Bronchial epithelial cell (primary cell): Measurements from ENCODE around the gene SNX4. TPM values are rescaled to one million over a fixed set of nuclear protein-coding genes. Genes with fewer than 3 reads are reported as not detected.
"Not testable (repeated sequence)": the region's sequence is repeated elsewhere in the genome, so short reads cannot be mapped to it uniquely, and the experiment has no call there.

ENCODE experiments used
- DNase-seq: peaks from one replicate; pipeline ENCODE4 v3.0.0-alpha.2; 2010; ENCODE audit warnings: low read depth
- FAIRE-seq: peaks from 2 replicates; lab custom pipeline; 2011; peaks lifted over from hg19 to GRCh38; lab: Jason Lieb, UNC
- H3K27me3 ChIP-seq: 2 replicates; pipeline ENCODE4 v1.5.1; 2011; ENCODE audit warnings: low read length; ENCODE audit not compliant: control insufficient read depth, insufficient read depth
- H3K36me3 ChIP-seq: 2 replicates; pipeline ENCODE4 v1.5.1; 2011; ENCODE audit warnings: low read length; ENCODE audit not compliant: control insufficient read depth, insufficient read depth
- H3K4me3 ChIP-seq: 2 replicates; pipeline ENCODE4 v1.5.1; 2011; ENCODE audit warnings: mild to moderate bottlenecking, low read depth, low read length, control low read depth
- CTCF ChIP-seq: IDR thresholded peaks from 2 replicates; pipeline ENCODE4 v1.5.1; 2011; ENCODE audit warnings: mild to moderate bottlenecking, moderate library complexity, low read length, control low read depth, inconsistent platforms; ENCODE audit not compliant: insufficient read depth, severe bottlenecking
- total RNA-seq: library from RNA; depleted of rRNA; stranded (reverse); fragments of >200 nt; gene quantifications from 2 replicates; pipeline ENCODE4 v1.2.1, GENCODE V29; 2014

SNX4 gene
- total RNA-seq, 1 donor from 2014 or later: 21.9 TPM

GRCh38 chr3:125498630-125499029, 21.4 kb downstream of the SNX4 start:
- Histone ChIP-seq H3K4me3 (no peak overlapping the region), H3K27me3 (no peaks in the 10 kb centered on the region), H3K36me3 (peaks cover 5% of the 10 kb centered on the region)
- FAIRE-seq (no peak), DNase-seq (no peak)
- TF ChIP-seq CTCF: no peak

GRCh38 chr3:125496701-125497100, 23.3 kb downstream of the SNX4 start:
- Histone ChIP-seq H3K27me3 (no peaks in the 10 kb centered on the region), H3K36me3 (peaks cover 5% of the 10 kb centered on the region), H3K4me3 (no peak overlapping the region)
- no peak for TF ChIP-seq CTCF
- FAIRE-seq (no peak), DNase-seq (no peak)

GRCh38 chr3:125482406-125482805, 37.6 kb downstream of the SNX4 start:
- no peak for TF ChIP-seq CTCF

GRCh38 chr3:125481786-125482185, 38.2 kb downstream of the SNX4 start:
- TF ChIP-seq CTCF: no peak
- Histone ChIP-seq H3K27me3 (no peaks in the 10 kb centered on the region), H3K36me3 (no peaks in the 10 kb centered on the region), H3K4me3 (no peak overlapping the region)
- DNase-seq: no peak
- no peak for FAIRE-seq

More at GRCh38 chr3:125482406-125482805, 37.6 kb downstream of the SNX4 start:
- DNase-seq (no peak), FAIRE-seq (peak; percentile 23)
- H3K4me3 ChIP-seq: no peak overlapping the region
- no peaks in the 10 kb centered on the region for H3K27me3 ChIP-seq
- no peaks in the 10 kb centered on the region for H3K36me3 ChIP-seq

- FAIRE-seq, H3K27me3 ChIP-seq, DNase-seq, H3K4me3 ChIP-seq, H3K36me3 ChIP-seq: not testable (repeated sequence)
Observed at GRCh38 chr3:125481375-125481759, 38.6 kb downstream of the SNX4 start.

- DNase-seq: peak; percentile 74
Observed at GRCh38 chr3:125480656-125481374, 39.2 kb downstream of the SNX4 start.

More at GRCh38 chr3:125480656-125481374, 39.2 kb downstream of the SNX4 start:
- Histone ChIP-seq H3K4me3 (no peak overlapping the region), H3K36me3 (no peaks in the 10 kb centered on the region), H3K27me3 (no peaks in the 10 kb centered on the region)
- no peak for FAIRE-seq
- no peak for TF ChIP-seq CTCF
